GM21360 (cell line): ENCODE measurements around the gene SCTR.
A peak's percentile ranks its signal among the peaks of the same experiment; 100 is the strongest.

Experiments
- ATAC-seq: cut with Tn5 transposase; IDR thresholded peaks from one replicate; pipeline ENCODE4 v1.9.1; 2021; ENCODE audit warnings: mild to moderate bottlenecking, moderate library complexity; ENCODE audit not compliant: unreplicated experiment

The SCTR gene

DNA sequence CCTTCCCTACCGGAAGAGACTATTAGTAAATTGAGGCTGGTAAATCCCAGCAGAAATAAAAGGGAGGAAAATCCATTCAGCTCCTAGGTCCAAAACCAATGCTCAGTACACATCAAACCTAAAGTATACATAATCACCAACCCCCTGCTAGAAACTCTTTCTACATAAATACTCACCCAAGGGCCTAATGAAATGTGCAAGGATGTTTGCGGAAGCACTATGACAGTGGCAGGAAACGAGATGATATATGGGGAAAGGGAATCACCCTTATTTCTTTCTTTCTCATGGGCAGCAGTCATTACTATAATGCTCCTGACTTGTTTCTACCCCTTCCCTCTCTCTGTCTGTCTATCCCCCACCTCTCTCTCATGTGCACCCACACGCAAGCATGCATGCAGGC is 1.3 kb upstream of the SCTR start:
- no peak for ATAC-seq

- no peak for ATAC-seq
Observed at GRCh38 chr2:119523383-119523951, 816 bp downstream of the SCTR start.

DNA sequence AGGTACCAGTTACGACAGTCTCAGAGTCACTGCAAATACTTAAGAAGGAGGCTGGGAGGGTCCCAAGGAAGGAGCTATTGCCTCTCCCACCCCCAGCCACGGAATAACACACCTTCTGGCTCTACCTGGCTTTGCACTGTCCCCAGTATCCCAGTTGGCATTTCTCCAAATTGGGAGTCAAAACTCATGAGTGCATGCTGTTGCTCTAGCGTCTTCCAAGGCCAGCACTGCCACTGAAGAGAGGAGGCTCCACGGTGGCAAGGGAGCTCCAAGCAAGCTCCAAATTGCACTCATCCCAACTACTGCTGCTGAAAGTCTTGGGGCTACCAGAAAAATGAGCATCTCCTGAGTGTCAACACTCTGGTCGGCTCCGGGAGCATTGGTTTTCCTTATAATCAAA is 1.6 kb downstream of the SCTR start:
- ATAC-seq, result no peak

- no peak for ATAC-seq
Observed at GRCh38 chr2:119521433-119522050, 2.7 kb downstream of the SCTR start.

DNA sequence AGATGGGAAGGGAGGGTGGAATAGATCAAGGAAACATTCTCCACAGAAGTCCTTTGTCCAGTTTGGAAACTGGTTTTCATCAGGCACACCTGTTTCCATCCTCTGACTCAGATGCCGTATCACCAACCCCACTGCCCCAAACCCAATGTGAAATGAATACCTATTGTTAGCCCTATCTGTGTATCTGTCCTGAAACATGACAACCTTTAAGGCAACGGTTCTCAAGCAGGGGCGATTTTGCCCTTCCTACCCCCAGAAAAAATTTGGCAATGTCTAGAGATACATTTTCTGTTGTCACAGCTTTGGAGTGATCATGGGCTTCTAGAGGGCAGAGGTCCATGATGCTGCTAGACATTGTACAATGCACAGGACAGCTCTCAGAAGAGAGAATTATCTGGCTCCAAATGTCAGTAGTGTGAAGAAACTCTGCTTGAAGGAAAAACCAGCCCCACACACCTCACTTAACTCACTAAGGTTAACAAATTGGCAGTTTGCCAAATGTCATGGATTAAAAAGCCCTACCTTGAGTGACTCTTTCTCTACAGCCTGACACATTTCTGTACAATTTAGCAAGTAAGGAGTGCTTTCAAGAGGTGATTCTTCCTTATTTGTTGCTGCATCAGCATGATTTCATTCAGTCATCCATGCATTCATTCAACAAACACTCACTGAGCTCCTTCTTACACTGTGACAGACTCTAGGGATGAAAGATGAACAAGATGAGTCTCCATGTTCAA is 3.4 kb downstream of the SCTR start:
- no peak for ATAC-seq

GRCh38 chr2:119519057-119519408 is 5.2 kb downstream of the SCTR start:
- ATAC-seq, result no peak

GRCh38 chr2:119518401-119519056 is 5.8 kb downstream of the SCTR start:
- no peak for ATAC-seq

DNA sequence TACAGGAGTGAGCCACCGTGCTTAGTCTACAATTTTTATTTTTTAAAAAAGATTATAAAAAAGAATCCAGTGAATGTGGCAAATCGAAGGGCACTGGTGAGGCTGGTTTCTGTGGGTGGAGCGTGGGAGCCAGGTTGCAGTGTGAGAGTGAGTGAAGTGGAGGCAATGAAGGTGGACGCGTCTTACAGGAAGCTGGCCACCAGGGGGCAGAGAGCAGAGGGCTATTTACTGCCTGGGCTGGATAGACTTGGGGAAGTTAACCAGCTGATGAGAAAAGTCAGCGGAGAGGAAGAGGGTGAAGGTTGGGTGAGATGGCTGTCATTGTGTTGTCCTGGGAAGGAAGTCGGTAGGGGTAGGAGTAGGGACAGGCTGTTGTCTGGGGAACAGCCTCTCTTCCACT is 6.8 kb downstream of the SCTR start:
- peak; percentile 74 for ATAC-seq

GRCh38 chr2:119516121-119516520 is 8.2 kb downstream of the SCTR start:
- ATAC-seq, result no peak

- ATAC-seq, result no peak
Observed at GRCh38 chr2:119513832-119514231, 10.5 kb downstream of the SCTR start.

GRCh38 chr2:119512946-119513345 is 11.3 kb downstream of the SCTR start:
- no peak for ATAC-seq

- no peak for ATAC-seq
Observed at GRCh38 chr2:119511989-119512388, 12.3 kb downstream of the SCTR start.

GRCh38 chr2:119508756-119509155 is 15.5 kb downstream of the SCTR start:
- no peak for ATAC-seq

GRCh38 chr2:119496682-119497081 is 27.6 kb downstream of the SCTR start:
- ATAC-seq, result no peak

GRCh38 chr2:119495948-119496347 is 28.3 kb downstream of the SCTR start:
- no peak for ATAC-seq

DNA sequence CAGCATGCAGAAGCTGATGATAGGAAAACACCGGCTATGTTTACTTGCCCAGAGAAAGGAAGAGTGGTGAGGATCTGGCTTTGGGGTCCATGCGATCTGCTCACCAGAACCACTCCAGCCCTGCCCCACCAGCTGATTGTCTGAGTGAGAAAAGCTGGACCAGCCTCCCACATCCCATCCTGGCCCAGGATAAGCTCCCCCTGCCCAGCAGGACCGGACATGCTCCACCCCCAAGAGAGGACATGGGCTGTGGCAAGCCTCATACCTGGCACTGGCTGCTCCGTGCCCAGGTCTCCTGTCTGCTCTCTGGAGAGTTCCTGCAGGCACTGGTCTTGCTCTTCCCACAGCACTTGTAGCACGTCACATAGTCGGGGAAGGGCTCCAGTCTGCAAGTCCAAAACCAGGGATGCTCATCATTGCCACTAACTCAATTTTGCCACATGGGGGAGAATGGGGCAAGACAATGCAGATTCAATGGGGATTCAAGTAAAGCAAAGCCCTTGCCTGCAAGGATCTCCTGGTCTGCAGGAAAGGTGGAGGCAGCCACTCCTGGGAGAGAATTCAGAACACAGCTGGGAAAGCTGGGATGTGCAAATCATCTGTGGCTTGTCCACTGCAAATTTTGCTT is 30.0 kb downstream of the SCTR start:
- ATAC-seq, result no peak

DNA sequence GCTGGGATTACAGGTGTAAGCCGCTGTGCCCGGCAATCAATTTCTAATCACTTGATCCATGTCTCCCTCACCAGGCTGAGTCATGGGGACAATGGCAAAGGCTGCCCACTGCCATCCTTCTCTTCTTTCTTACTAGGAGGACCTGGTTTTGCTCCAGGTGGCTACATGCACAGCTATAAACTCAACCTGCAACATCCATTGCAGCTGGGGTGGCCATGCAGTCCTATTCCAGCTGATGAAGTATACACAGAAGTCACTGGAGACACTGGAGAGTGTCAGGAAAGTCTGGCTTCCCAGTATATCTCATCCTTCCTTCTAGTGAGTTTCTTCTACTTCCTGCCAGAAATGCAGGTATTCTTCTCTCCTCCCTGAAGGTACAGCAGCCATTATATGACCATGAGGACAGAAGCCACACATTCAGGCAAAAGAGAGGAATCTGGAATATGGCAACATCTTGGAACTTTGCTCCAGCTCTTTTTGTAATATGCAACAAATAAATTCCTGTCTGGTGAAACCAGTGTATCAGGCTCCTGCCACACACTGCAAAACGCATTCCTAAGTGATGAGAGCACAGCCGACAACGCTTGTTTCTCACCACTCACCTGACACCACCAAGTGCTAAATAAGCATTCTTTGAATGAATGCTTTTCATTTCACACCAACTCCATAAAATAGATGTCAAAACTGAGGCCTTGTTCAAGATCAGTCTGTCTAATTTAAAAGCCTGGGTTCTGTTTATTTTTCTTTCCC is 32.3 kb downstream of the SCTR start:
- no peak for ATAC-seq

DNA sequence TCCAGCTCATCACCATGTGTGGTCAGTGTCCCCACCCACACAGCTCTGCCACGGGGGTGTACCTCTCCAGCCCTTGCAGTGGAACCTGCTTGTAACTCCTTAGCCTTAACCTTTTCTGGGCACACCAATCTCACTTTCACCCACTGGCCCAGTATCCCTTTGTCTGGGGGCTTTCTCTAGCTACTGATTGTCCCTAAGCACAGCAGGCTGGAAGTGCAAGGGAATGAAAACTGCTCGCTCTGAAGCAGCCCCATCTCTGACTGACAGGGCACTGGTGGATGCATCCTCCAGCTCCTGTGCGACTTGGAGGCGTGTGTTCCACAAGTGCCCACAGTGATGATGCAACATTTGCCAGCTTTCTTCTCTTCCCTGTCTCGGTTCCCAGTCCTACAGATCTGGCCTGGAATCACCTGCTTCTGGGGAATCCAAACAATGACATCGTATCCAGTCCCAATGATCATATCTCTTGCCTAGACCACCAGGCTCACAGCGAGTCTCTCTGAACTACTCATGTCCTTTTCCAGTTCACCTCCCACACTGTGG is 33.6 kb downstream of the SCTR start:
- ATAC-seq, result no peak

DNA sequence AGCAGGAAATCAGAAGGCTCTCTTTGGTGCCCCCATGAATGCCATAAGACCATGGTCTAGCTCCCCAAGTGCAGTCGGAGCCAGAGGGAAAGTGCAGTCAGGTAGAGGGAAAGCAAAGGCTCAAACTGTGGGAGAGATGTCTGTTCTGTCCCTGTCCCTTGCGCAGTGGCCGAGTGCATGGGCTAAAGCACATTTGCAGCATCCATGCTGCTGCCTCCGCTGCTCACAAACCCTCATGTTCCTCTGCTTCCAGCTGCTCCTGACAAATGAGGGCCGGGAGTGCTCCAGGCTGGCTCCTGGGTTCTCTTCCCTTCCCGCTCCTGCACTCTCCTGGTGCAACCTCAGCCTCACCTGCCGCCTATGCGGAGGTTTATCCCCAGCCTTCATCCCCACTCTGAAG is 34.2 kb downstream of the SCTR start:
- no peak for ATAC-seq

DNA sequence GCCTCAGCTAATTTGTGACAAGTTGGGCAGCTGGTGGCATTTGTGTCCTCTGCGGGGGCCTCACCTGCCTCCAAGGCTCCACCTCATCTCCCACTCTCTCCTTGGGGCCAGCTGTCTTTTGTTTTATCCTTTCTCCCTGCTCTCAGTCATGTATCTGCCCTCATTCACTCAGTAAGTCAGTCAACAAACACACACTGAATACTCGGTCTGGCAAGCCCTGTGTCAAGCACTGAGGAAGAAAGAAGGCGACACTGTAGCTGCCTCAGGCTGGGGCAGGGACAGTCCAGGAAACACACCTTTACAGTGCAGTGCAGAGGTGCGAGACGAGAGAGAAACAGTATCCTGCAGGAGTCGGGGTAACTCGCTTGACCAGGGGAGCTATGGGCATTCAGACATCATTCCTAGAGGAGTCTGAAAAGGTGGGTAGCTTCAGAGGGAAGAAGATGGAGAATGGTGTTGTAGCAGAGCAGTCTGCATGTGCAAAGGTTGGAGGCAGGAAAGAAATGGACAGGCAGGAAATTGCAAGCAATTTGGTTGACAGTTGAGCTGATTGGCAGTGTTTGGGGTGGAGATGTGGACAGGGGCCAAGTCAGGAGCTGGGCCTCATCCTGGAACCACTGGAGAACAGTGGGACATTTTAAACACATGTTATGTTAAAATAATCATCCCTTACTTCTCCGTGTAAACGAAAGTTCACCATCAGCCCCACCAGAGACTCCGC is 34.9 kb downstream of the SCTR start:
- no peak for ATAC-seq
